HUES64 (cell line): ENCODE measurements around the gene TBX2.

ENCODE experiments used
- H3K27ac ChIP-seq: 2 replicates; pipeline ENCODE4 v1.7.0; 2013; ENCODE audit warnings: low read depth, low read length, inconsistent platforms
- H3K27me3 ChIP-seq: 2 replicates; pipeline ENCODE4 v1.6.1; 2013; ENCODE audit warnings: mild to moderate bottlenecking, low read length; ENCODE audit not compliant: insufficient read depth
- H3K36me3 ChIP-seq: 2 replicates; pipeline ENCODE4 v1.6.1; 2013; ENCODE audit warnings: mild to moderate bottlenecking, low read length; ENCODE audit not compliant: insufficient read depth
- H3K4me1 ChIP-seq: 2 replicates; pipeline ENCODE4 v1.6.1; 2013; ENCODE audit warnings: mild to moderate bottlenecking, low read length, moderate library complexity; ENCODE audit not compliant: insufficient read depth
- H3K4me3 ChIP-seq: 2 replicates; pipeline ENCODE4 v1.5.1; 2013; ENCODE audit warnings: mild to moderate bottlenecking, low read length, moderate library complexity
- H3K9ac ChIP-seq: 2 replicates; pipeline ENCODE4 v1.6.1; 2013; ENCODE audit warnings: mild to moderate bottlenecking, low read depth, low read length
- H3K9me3 ChIP-seq: 2 replicates; pipeline ENCODE4 v1.6.1; 2013; ENCODE audit warnings: low read depth, low read length; ENCODE audit not compliant: insufficient read depth
- WGBS: fragments of 150-250, 120-280 bp; methylation state at CpG from one replicate; pipeline ENCODE4 v1.1.7; 2013; ENCODE audit warnings: missing lambda C conversion rate; 5-methylcytosine and 5-hydroxymethylcytosine counted together

TBX2 gene

GRCh38 chr17:61383689-61384201 is 15.9 kb upstream of the TBX2 start:
- Histone ChIP-seq H3K27ac (no peak overlapping the region), H3K36me3 (no peaks in the 10 kb centered on the region), H3K4me1 (no peaks in the 10 kb centered on the region), H3K4me3 (no peak overlapping the region), H3K27me3 (no peaks in the 10 kb centered on the region), H3K9me3 (no peaks in the 10 kb centered on the region), H3K9ac (no peak overlapping the region)
- 92% methylated on average over 18 of the region's 18 CpGs for WGBS

GRCh38 chr17:61384354-61384691 is 15.3 kb upstream of the TBX2 start:
- no peak overlapping the region for H3K9ac ChIP-seq
- no peaks in the 10 kb centered on the region for H3K4me1 ChIP-seq
- no peaks in the 10 kb centered on the region for H3K36me3 ChIP-seq
- H3K27me3 ChIP-seq: no peaks in the 10 kb centered on the region
- H3K4me3 ChIP-seq: no peak overlapping the region
- no peaks in the 10 kb centered on the region for H3K9me3 ChIP-seq
- no peak overlapping the region for H3K27ac ChIP-seq
- 94% methylated on average over 8 of the region's 8 CpGs for WGBS

- Histone ChIP-seq H3K9me3 (no peaks in the 10 kb centered on the region), H3K36me3 (no peaks in the 10 kb centered on the region), H3K4me3 (no peak overlapping the region), H3K27ac (no peak overlapping the region), H3K4me1 (no peaks in the 10 kb centered on the region), H3K27me3 (no peaks in the 10 kb centered on the region), H3K9ac (no peak overlapping the region)
- WGBS: 84% methylated on average over 13 of the region's 13 CpGs
These were observed 14.7 kb upstream of the TBX2 start for GRCh38 chr17:61384692-61385576.

- 91% methylated on average over 15 of the region's 15 CpGs for WGBS
- H3K27ac ChIP-seq: no peak overlapping the region
- H3K4me1 ChIP-seq: 0 out of 2 replicates have a peak, but pooled peaks cover 2% of the 10 kb centered on the region
- no peaks in the 10 kb centered on the region for H3K27me3 ChIP-seq
- no peak overlapping the region for H3K4me3 ChIP-seq
- H3K36me3 ChIP-seq: no peaks in the 10 kb centered on the region
- no peaks in the 10 kb centered on the region for H3K9me3 ChIP-seq
- H3K9ac ChIP-seq: no peak overlapping the region
These were observed 13.9 kb upstream of the TBX2 start for GRCh38 chr17:61385577-61386236.

GRCh38 chr17:61386251-61386650 is 13.4 kb upstream of the TBX2 start:
- WGBS: 87% methylated on average over 6 of the region's 6 CpGs
- H3K9ac ChIP-seq: no peak overlapping the region
- H3K9me3 ChIP-seq: no peaks in the 10 kb centered on the region
- H3K4me3 ChIP-seq: no peak overlapping the region
- H3K36me3 ChIP-seq: no peaks in the 10 kb centered on the region
- no peak overlapping the region for H3K27ac ChIP-seq
- no peaks in the 10 kb centered on the region for H3K27me3 ChIP-seq
- H3K4me1 ChIP-seq: 0 out of 2 replicates have a peak, but pooled peaks cover 2% of the 10 kb centered on the region

DNA sequence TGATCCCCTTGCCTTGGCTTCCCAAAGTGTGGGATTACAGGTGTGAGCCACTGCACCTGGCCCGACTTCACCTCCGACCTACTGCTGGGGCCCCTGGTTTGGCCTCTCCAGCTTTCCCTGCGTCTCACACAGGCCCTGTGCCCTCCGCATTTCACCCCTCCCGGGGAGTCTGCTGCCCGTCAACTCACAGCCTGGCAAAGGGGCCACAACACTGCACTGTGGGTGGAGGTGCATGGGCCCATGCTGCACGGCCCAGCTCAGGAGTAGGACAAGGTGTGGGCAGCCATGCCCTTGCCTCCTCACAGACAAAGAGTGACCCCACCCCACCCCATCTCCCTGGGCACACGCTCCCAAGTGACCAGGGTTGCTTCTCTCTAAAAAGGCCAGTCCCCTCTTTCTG is 12.6 kb upstream of the TBX2 start:
- WGBS: 89% methylated on average over 8 of the region's 8 CpGs
- no peak overlapping the region for H3K4me3 ChIP-seq
- no peaks in the 10 kb centered on the region for H3K27me3 ChIP-seq
- no peaks in the 10 kb centered on the region for H3K9me3 ChIP-seq
- no peak overlapping the region for H3K9ac ChIP-seq
- H3K36me3 ChIP-seq: no peaks in the 10 kb centered on the region
- 0 out of 2 replicates have a peak, but pooled peaks cover 2% of the 10 kb centered on the region for H3K4me1 ChIP-seq
- no peak overlapping the region for H3K27ac ChIP-seq

DNA sequence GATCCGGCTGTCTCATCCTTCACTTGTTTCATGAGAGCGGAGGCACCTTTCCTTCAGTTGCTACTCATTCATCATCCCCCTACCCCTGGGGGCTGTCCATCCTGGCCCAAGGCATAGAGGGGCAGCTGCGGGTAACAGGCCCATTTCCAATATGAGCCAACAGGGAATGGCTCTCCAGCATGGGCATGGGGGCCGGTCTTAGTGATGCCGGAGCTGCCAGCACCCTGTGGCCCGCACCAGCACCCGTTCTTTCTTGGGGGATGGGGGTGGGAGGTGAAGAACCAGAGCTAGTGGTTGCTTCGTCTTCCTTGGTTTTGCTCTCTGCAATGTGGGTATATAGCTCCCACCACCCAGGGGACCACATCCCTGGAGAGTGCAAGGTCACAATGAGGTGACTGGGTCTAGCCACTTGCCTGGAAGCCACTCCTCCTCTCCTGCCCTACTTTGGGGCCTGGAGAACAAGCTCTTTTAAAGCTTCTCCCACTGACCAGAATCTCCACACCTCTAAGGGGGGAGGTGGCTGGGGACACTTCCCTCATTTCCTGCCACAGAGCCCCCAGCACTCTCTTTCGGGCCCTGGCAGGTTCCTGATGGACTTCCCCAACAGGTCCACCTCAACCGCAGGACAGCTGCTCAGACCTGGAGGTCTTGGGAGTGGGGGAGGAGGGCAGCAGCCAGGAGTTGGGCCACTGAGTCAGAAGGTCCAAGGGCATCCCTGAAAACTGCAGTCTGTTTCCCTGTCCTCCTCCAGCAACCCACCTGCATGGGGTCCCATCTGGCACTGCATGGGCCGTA is 11.9 kb upstream of the TBX2 start:
- Histone ChIP-seq H3K27me3 (peaks cover 3% of the 10 kb centered on the region; the same call in 1 of the 2 replicates), H3K27ac (no peak overlapping the region), H3K9ac (no peak overlapping the region), H3K36me3 (no peaks in the 10 kb centered on the region), H3K4me3 (no peak overlapping the region), H3K9me3 (no peaks in the 10 kb centered on the region), H3K4me1 (0 out of 2 replicates have a peak, but pooled peaks cover 2% of the 10 kb centered on the region)
- WGBS: 92% methylated on average over 11 of the region's 11 CpGs

- H3K9ac ChIP-seq: no peak overlapping the region
- H3K4me3 ChIP-seq: no peak overlapping the region
- peaks cover 14% of the 10 kb centered on the region for H3K27me3 ChIP-seq
- no peaks in the 10 kb centered on the region for H3K9me3 ChIP-seq
- H3K36me3 ChIP-seq: no peaks in the 10 kb centered on the region
- WGBS: 89% methylated on average over 18 of the region's 21 CpGs
- H3K27ac ChIP-seq: no peak overlapping the region
- H3K4me1 ChIP-seq: 0 out of 2 replicates have a peak, but pooled peaks cover 2% of the 10 kb centered on the region
These were observed 10.9 kb upstream of the TBX2 start for GRCh38 chr17:61388561-61389356.

DNA sequence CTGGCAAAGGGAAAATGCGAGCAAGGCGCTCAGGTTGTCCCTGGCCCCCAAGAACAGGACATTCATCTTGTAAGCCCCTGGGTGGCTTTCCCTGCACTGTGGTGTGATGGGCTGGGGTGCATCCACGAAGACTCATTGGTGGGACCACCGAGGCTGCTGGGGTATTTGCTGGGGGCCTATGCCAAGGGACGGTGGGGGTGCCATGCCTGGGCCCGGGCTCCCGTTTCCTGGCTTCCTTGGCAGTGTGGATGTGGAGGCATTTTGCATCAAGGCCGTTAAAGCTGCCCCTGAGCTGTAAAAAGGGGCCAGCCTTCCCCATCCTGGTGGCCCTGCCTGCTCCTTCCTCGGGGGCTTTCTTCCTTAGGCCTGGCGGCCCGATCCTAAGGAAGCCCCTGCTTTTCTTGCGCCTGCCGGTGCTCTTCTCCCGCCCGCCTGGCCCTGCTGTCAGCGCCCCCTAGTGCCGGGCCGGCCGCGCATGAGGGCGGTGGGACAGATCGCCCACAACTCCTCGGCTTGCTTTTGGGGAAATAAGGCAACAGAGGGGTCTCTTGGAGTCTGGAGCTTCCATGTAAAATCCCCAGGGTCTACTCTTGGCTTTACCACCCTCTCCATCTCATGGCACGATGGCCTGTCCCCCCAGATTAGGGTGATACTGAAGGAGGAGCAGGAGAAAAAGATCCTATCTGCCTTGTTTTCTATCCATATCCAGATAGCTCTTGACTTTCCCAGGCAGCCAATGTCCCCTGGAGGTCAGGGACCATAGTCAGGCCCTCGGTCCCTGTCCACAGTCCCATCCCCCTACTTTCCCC is 9.8 kb upstream of the TBX2 start:
- Histone ChIP-seq H3K9me3 (no peaks in the 10 kb centered on the region), H3K36me3 (no peaks in the 10 kb centered on the region), H3K4me3 (no peak overlapping the region), H3K4me1 (0 out of 2 replicates have a peak, but pooled peaks cover 2% of the 10 kb centered on the region), H3K27ac (no peak overlapping the region), H3K9ac (no peak overlapping the region), H3K27me3 (peaks cover 25% of the 10 kb centered on the region)
- WGBS: 33% methylated on average over 24 of the region's 25 CpGs

DNA sequence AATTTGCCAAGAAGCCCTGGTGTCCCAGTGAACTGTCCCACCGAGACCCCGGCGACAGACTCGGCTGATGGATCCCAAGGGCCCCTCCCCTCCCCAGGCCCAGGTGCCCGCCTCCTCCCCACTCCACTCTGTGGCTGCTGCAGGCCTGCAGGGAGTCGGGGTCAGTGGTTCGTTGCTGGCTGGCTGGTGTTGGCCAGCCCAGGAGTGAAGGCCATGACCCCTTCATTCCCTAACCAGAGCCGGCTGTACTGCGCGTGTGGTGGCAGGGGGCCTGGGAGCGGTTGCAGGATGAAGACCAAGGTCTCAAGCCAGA is 9.2 kb upstream of the TBX2 start:
- Histone ChIP-seq H3K9me3 (no peaks in the 10 kb centered on the region), H3K4me3 (no peak overlapping the region), H3K27ac (no peak overlapping the region), H3K27me3 (peaks cover 30% of the 10 kb centered on the region), H3K9ac (no peak overlapping the region), H3K36me3 (no peaks in the 10 kb centered on the region), H3K4me1 (0 out of 2 replicates have a peak, but pooled peaks cover 2% of the 10 kb centered on the region)
- 90% methylated on average over 11 of the region's 11 CpGs for WGBS
